DOHH2 (cell line): ENCODE data around the gene PLCL1.

Experiments
- EZH2phosphoT487 ChIP-seq: fragments of 200-600 bp; sonication (generic); IDR thresholded peaks from 2 replicates; pipeline ENCODE4 v1.6.1; 2017; ENCODE audit warnings: borderline replicate concordance, mild to moderate bottlenecking, antibody characterized with exemption, low read length, moderate library complexity, mixed read lengths
- TF ChIP-seq, protein P1 (sequence below): fragments of 200-600 bp; sonication (generic); IDR thresholded peaks from one replicate; pipeline ENCODE4 v1.5.1; 2014; ENCODE audit warnings: antibody characterized with exemption, mild to moderate bottlenecking, low read depth, low read length; ENCODE audit not compliant: poor library complexity, severe bottlenecking

DNA sequence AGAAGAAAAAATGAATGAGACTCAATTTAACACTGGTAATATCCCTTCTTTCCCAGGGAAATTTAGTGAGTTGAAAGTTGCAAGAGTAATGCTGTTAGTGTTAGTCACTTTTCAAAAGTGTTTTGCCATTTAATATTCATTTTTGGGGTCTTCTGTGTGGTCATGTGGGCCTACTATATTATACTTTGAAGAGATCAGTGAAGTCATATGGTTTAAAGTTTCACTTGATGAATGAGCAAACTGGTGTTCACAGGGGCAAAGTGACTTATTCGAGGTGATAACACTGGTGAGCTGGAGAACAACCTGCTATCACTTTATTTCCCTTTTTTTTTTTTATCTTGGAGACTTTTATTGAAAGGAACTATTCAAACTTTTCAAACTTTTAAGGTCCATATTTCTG lies 196.0 kb downstream of the PLCL1 start:
- TF ChIP-seq, protein P1, sequence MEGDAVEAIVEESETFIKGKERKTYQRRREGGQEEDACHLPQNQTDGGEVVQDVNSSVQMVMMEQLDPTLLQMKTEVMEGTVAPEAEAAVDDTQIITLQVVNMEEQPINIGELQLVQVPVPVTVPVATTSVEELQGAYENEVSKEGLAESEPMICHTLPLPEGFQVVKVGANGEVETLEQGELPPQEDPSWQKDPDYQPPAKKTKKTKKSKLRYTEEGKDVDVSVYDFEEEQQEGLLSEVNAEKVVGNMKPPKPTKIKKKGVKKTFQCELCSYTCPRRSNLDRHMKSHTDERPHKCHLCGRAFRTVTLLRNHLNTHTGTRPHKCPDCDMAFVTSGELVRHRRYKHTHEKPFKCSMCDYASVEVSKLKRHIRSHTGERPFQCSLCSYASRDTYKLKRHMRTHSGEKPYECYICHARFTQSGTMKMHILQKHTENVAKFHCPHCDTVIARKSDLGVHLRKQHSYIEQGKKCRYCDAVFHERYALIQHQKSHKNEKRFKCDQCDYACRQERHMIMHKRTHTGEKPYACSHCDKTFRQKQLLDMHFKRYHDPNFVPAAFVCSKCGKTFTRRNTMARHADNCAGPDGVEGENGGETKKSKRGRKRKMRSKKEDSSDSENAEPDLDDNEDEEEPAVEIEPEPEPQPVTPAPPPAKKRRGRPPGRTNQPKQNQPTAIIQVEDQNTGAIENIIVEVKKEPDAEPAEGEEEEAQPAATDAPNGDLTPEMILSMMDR = no peak
- TF ChIP-seq EZH2phosphoT487 = no peak
